IMR-90 (cell line): ENCODE results near the gene MEF2C. TPM values are rescaled to one million over a fixed set of nuclear protein-coding genes. Genes with fewer than 3 reads are reported as not detected.

Experiments
- ATAC-seq: fragments of 200-7000 bp; cut with Tn5 transposase; 2 replicates; pipeline ENCODE4 v1.9.1; 2020; ENCODE audit warnings: low read depth, mild to moderate bottlenecking, moderate library complexity
- BruUV-seq: library from RNA; stranded (reverse); fragments of 400-500 nt; replicated peaks from 2 replicates; lab custom pipeline; 2021; lab: Mats Ljungman, UMichigan
- CTCF ChIA-PET: fragments of 300-600 bp; formaldehyde crosslinking; extraction: SDS; loops from one replicate; lab custom pipeline; 2021; ENCODE audit warnings: antibody characterized with exemption; lab: Yijun Ruan, JAX
- POLR2A ChIA-PET: fragments of 300-600 bp; sonication (Branson Sonifier 250); formaldehyde crosslinking; loops from one replicate; lab custom pipeline; 2022; ENCODE audit warnings: antibody characterized with exemption; ENCODE audit not compliant: unreplicated experiment; lab: Charles Lee
- DNase-seq: peaks from one replicate; pipeline ENCODE4 v3.0.0; 2013
- H2AFZ ChIP-seq: replicated peaks from 2 replicates; pipeline ENCODE3; 2013; ENCODE audit warnings: low read length, mild to moderate bottlenecking; ENCODE audit not compliant: poor library complexity
- H2AK5ac ChIP-seq: 2 replicates; pipeline ENCODE4 v1.6.1; 2013; ENCODE audit warnings: low read depth, low read length, inconsistent platforms
- H2AK9ac ChIP-seq: replicated peaks from 2 replicates; pipeline ENCODE3; 2013; ENCODE audit warnings: mild to moderate bottlenecking, low read depth, low read length, moderate library complexity; ENCODE audit not compliant: poor library complexity
- H2BK120ac ChIP-seq: 2 replicates; pipeline ENCODE4 v1.6.1; 2013; ENCODE audit warnings: low read depth, low read length, inconsistent platforms
- H2BK15ac ChIP-seq: 3 replicates; pipeline ENCODE4 v1.6.1; 2013; ENCODE audit warnings: low read depth, low read length, inconsistent platforms
- H2BK20ac ChIP-seq: 2 replicates; pipeline ENCODE4 v1.6.1; 2013; ENCODE audit warnings: low read depth, mild to moderate bottlenecking, inconsistent platforms, low read length, moderate library complexity
- H2BK5ac ChIP-seq: 2 replicates; pipeline ENCODE4 v1.6.1; 2013; ENCODE audit warnings: mild to moderate bottlenecking, low read depth, low read length, inconsistent platforms; ENCODE audit not compliant: poor library complexity, severe bottlenecking
- H3K14ac ChIP-seq: replicated peaks from 2 replicates; pipeline ENCODE4 v1.6.1; 2013; ENCODE audit warnings: low read depth, low read length, inconsistent platforms
- H3K18ac ChIP-seq: 2 replicates; pipeline ENCODE4 v1.6.1; 2013; ENCODE audit warnings: low read depth, low read length, control low read depth
- H3K23ac ChIP-seq: 2 replicates; pipeline ENCODE4 v1.6.1; 2013; ENCODE audit warnings: low read depth, low read length, inconsistent platforms
- H3K27ac ChIP-seq: 2 replicates; pipeline ENCODE4 v1.5.1; 2013; ENCODE audit warnings: mild to moderate bottlenecking, control low read depth, low read length; ENCODE audit not compliant: insufficient read depth
- H3K27me3 ChIP-seq: 2 replicates; pipeline ENCODE4 v1.6.1; 2013; ENCODE audit warnings: low read length; ENCODE audit not compliant: control insufficient read depth, insufficient read depth
- H3K36me3 ChIP-seq: 2 replicates; pipeline ENCODE4 v1.6.1; 2013; ENCODE audit warnings: low read length, mixed read lengths; ENCODE audit not compliant: control insufficient read depth, insufficient read depth
- H3K4ac ChIP-seq: 2 replicates; pipeline ENCODE4 v1.6.1; 2013; ENCODE audit warnings: low read depth, low read length, inconsistent platforms
- H3K4me1 ChIP-seq: 2 replicates; pipeline ENCODE4 v1.6.1; 2013; ENCODE audit warnings: low read length, mixed read lengths; ENCODE audit not compliant: control insufficient read depth, insufficient read depth
- H3K4me2 ChIP-seq: 2 replicates; pipeline ENCODE4 v1.6.1; 2013; ENCODE audit warnings: low read depth, mild to moderate bottlenecking, control low read depth, low read length, moderate library complexity
- H3K4me3 ChIP-seq: 2 replicates; pipeline ENCODE4 v1.5.1; 2013; ENCODE audit warnings: low read depth, mild to moderate bottlenecking, control low read depth, low read length, moderate library complexity; ENCODE audit not compliant: insufficient read depth
- H3K56ac ChIP-seq: 2 replicates; pipeline ENCODE4 v1.6.1; 2013; ENCODE audit warnings: low read length, inconsistent platforms; ENCODE audit not compliant: insufficient read depth; ENCODE audit errors: extremely low read depth
- H3K79me1 ChIP-seq, 2 experiments: 2 replicates each; pipeline ENCODE4 v1.6.1; 2013; ENCODE audit warnings: low read length in 2 of 2, inconsistent platforms in 1 of 2, low read depth in 1 of 2
- H3K9ac ChIP-seq: 2 replicates; pipeline ENCODE4 v1.6.1; 2013; ENCODE audit warnings: low read depth, low read length, control low read depth
- H3K9me1 ChIP-seq: 2 replicates; pipeline ENCODE4 v1.6.1; 2013; ENCODE audit warnings: low read length, inconsistent platforms; ENCODE audit not compliant: insufficient read depth
- H3K9me3 ChIP-seq: 2 replicates; pipeline ENCODE4 v1.6.1; 2013; ENCODE audit warnings: low read length; ENCODE audit not compliant: control insufficient read depth, insufficient read depth
- H4K20me1 ChIP-seq: 2 replicates; pipeline ENCODE4 v1.6.1; 2013; ENCODE audit warnings: low read length, inconsistent platforms; ENCODE audit not compliant: insufficient read depth
- H4K5ac ChIP-seq: 2 replicates; pipeline ENCODE4 v1.6.1; 2013; ENCODE audit warnings: mild to moderate bottlenecking, low read depth, low read length, control low read depth
- H4K8ac ChIP-seq, 2 experiments: 2 replicates each; pipeline ENCODE4 v1.6.1; 2013; ENCODE audit warnings: low read depth in 2 of 2, low read length in 2 of 2, control low read depth in 1 of 2, inconsistent platforms in 1 of 2
- H4K91ac ChIP-seq: 2 replicates; pipeline ENCODE4 v1.6.1; 2013; ENCODE audit warnings: low read depth, low read length, inconsistent platforms; ENCODE audit not compliant: insufficient read depth
- POLR2A ChIP-seq: IDR thresholded peaks from 2 replicates; pipeline ENCODE4 v1.6.1; 2012; ENCODE audit warnings: mild to moderate bottlenecking, low read depth, low read length
- RAD21 ChIP-seq: IDR thresholded peaks from 2 replicates; pipeline ENCODE4 v1.6.1; 2012; ENCODE audit warnings: low read length, improper control_type of control experiment
- WGBS, 2 experiments: methylation state at CpG; one replicate each; pipeline versions ENCODE4 v1.1.5 to v1.1.7; 2013; ENCODE audit warnings: missing lambda C conversion rate in 2 of 2; ENCODE audit not compliant: insufficient read length in 1 of 2; ENCODE audit errors: extremely low coverage in 2 of 2; 5-methylcytosine and 5-hydroxymethylcytosine counted together
- dilution Hi-C: fragments of 300-500 bp; cut with HindIII; formaldehyde crosslinking; loops from one replicate; pipeline ENCODE4 v1.14.3; 2018; ENCODE audit warnings: low sequenced_read_pairs; ENCODE audit not compliant: unreplicated experiment
- in situ Hi-C: fragments of 300-500 bp; cut with MboI; formaldehyde crosslinking; loops from 3 replicates; pipeline ENCODE4 v1.14.3; 2019; ENCODE audit warnings: low sequenced_read_pairs, inconsistent platforms, mixed read lengths
- intact Hi-C: fragments of 100-400 bp; cut with micrococcal nuclease; formaldehyde crosslinking; loops from 2 replicates; pipeline ENCODE4 v1.10.0; 2022
- polyA plus RNA-seq, 3 experiments: library from polyadenylated mRNA; depleted of rRNA; stranded (reverse); fragments of >200 nt; gene quantifications; 2 replicates each; pipeline ENCODE4 v1.2.3, GENCODE V29; 2012; ENCODE audit warnings: low replicate concordance in 1 of 3
- total RNA-seq: library from RNA; depleted of rRNA; stranded (reverse); fragments of >200 nt; gene quantifications from 2 replicates; pipeline ENCODE4 v1.2.3, GENCODE V29; 2012

Gene MEF2C
- total and polyA plus RNA-seq, 2 of the 4 experiments (the other 2 are of a cell fraction) = 1.5 to 6.8 TPM

DNA sequence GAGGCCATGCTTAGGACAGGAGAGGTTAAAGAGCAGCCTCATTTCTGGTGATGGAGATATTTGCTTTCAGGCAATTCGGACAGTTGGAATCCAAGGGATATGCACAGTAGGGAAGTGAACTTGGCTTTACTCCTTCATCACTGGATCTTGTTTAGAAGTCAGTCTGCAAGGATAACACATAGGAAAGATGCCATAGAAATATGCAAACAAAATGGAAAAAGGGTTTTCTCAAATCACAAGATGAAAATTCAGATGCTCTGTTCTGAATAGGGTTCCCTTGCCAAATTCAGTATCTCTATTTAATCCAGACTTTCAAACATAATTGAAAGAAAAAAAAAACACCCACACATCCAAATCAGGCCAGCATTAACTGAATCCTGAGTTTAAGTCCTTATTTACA is 166.9 kb downstream of the MEF2C start:
- ChIA-PET POLR2A (no interaction called here), CTCF (no interaction called here)
- Histone ChIP-seq H3K4me3 (no peak overlapping the region), H2BK120ac (no peak overlapping the region), H3K9me1 (no peaks in the 10 kb centered on the region), H2AFZ (no peak overlapping the region), H2BK5ac (no peak overlapping the region), H3K36me3 (no peaks in the 10 kb centered on the region), H3K14ac (no peak overlapping the region), H3K56ac (no peak overlapping the region), H3K9ac (no peak overlapping the region), H3K4me1 (no peaks in the 10 kb centered on the region), H3K18ac (no peak overlapping the region), H4K20me1 (no peaks in the 10 kb centered on the region), H4K5ac (no peak overlapping the region), H3K9me3 (no peaks in the 10 kb centered on the region), H2BK15ac (no peak overlapping the region), H2AK5ac (no peak overlapping the region), H3K27me3 (no peaks in the 10 kb centered on the region), H3K4ac (no peak overlapping the region), H3K27ac (no peak overlapping the region), H3K4me2 (no peak overlapping the region), H2AK9ac (no peak overlapping the region), H3K79me1 (no peaks in the 10 kb centered on the region), H2BK20ac (no peak overlapping the region), H4K91ac (no peak overlapping the region), H4K8ac (no peak overlapping the region), H3K23ac (no peak overlapping the region)
- TF ChIP-seq RAD21 (no peak), POLR2A (no peak)
- dilution Hi-C loops = no loop called here
- WGBS, 2 experiments = no CpG with 5 or more reads among the region's 1 CpG
- in situ Hi-C loops = loop anchor here (10.0 kb wide), 1 partner anchor 941 kb away; no protein-coding TSS in a partner anchor
- intact Hi-C loops = no loop called here
- no TSS peak for BruUV-seq
- DNase-seq = no peak
- ATAC-seq = no peak
